ENCODE data around the gene CDH23.

The CDH23 gene

GRCh38 chr10:71435571-71436267, 39.0 kb downstream of the CDH23 start:
- no peak for TF ChIP-seq CTCF (IDR thresholded peaks at IDR 0.05)

GRCh38 chr10:71436268-71437125, 39.8 kb downstream of the CDH23 start:
- no peak for TF ChIP-seq CTCF (IDR thresholded peaks at IDR 0.05)

- no peak for TF ChIP-seq CTCF (IDR thresholded peaks at IDR 0.05)
Measured at GRCh38 chr10:71437537-71438092, 40.9 kb downstream of the CDH23 start.

GRCh38 chr10:71438761-71439160, 42.0 kb downstream of the CDH23 start:
- no peak for TF ChIP-seq CTCF (IDR thresholded peaks at IDR 0.05)

GRCh38 chr10:71439670-71440425, 43.1 kb downstream of the CDH23 start:
- no peak for TF ChIP-seq CTCF (IDR thresholded peaks at IDR 0.05)

GRCh38 chr10:71440506-71441035, 43.9 kb downstream of the CDH23 start:
- no peak for TF ChIP-seq CTCF (IDR thresholded peaks at IDR 0.05)

GRCh38 chr10:71442000-71442399, 45.3 kb downstream of the CDH23 start:
- no peak for TF ChIP-seq CTCF (IDR thresholded peaks at IDR 0.05)

All from LNCAP (cell line).